CD14-positive monocyte (primary cell): ENCODE results near the gene IRGC. TPM values are rescaled to one million over a fixed set of nuclear protein-coding genes. Genes with fewer than 3 reads are reported as not detected.
A peak's percentile ranks its signal among the peaks of the same experiment; 100 is the strongest.

ENCODE experiments used
- DNase-seq, 3 donors: peaks; one replicate each; pipeline ENCODE4 v3.0.0-alpha.2; 2011 to 2022
- H2AFZ ChIP-seq: 2 replicates; pipeline ENCODE4 v1.6.0; 2012; ENCODE audit warnings: mild to moderate bottlenecking, low read depth, low read length, inconsistent platforms; ENCODE audit not compliant: insufficient read depth, poor library complexity, severe bottlenecking
- H3K27ac ChIP-seq, 2 donors: 1 replicate in 1 of 2; 2 replicates in 1 of 2; pipeline ENCODE4 v1.5.1; 2012 to 2013; ENCODE audit warnings: low read length in 2 of 2, control low read depth in 1 of 2, inconsistent platforms in 1 of 2, low read depth in 1 of 2, mild to moderate bottlenecking in 1 of 2
- H3K27me3 ChIP-seq, 2 donors: one replicate each; pipeline versions ENCODE4 v1.6.0 to v1.6.1; 2011 to 2013; ENCODE audit warnings: low read length in 2 of 2; ENCODE audit not compliant: control insufficient read depth in 2 of 2, insufficient read depth in 2 of 2
- H3K36me3 ChIP-seq, 2 donors: replicated peaks in 1 of 2; 1 replicate in 1 of 2; 2 replicates in 1 of 2; pipeline versions ENCODE4 v1.5.1 to v1.6.1; 2012 to 2013; ENCODE audit warnings: low read length in 2 of 2, control low read depth in 1 of 2, inconsistent platforms in 1 of 2, mild to moderate bottlenecking in 1 of 2; ENCODE audit not compliant: insufficient read depth in 2 of 2, control insufficient read depth in 1 of 2
- H3K4me1 ChIP-seq, 2 donors: 1 replicate in 1 of 2; 2 replicates in 1 of 2; pipeline versions ENCODE4 v1.5.1 to v1.6.1; 2012 to 2013; ENCODE audit warnings: low read length in 2 of 2, control low read depth in 1 of 2, inconsistent platforms in 1 of 2, mild to moderate bottlenecking in 1 of 2, moderate library complexity in 1 of 2; ENCODE audit not compliant: insufficient read depth in 2 of 2, control insufficient read depth in 1 of 2
- H3K4me2 ChIP-seq: replicated peaks from 2 replicates; pipeline ENCODE3; 2012; ENCODE audit warnings: low read length, moderate library complexity, mild to moderate bottlenecking; ENCODE audit not compliant: poor library complexity, severe bottlenecking; ENCODE audit errors: extremely low read depth
- H3K4me3 ChIP-seq, 3 experiments: fragments of 200-600 bp in 1 of 3; sonication (generic) in 1 of 3; replicated peaks in 1 of 3; 1 replicate in 2 of 3; 2 replicates in 1 of 3; pipeline ENCODE4 v1.5.1; 2011 to 2013; ENCODE audit warnings: low read length in 3 of 3, mild to moderate bottlenecking in 3 of 3, control low read depth in 2 of 3, low read depth in 2 of 3, inconsistent platforms in 1 of 3, moderate library complexity in 1 of 3
- H3K79me2 ChIP-seq: 2 replicates; pipeline ENCODE4 v1.6.0; 2012; ENCODE audit warnings: mild to moderate bottlenecking, control low read depth, inconsistent platforms, low read length, moderate library complexity; ENCODE audit not compliant: insufficient read depth
- H3K9ac ChIP-seq: 2 replicates; pipeline ENCODE4 v1.6.0; 2017; ENCODE audit warnings: low read length, mild to moderate bottlenecking; ENCODE audit not compliant: insufficient read depth, poor library complexity, severe bottlenecking
- H3K9me3 ChIP-seq, 2 donors: replicated peaks in 1 of 2; 1 replicate in 1 of 2; 2 replicates in 1 of 2; pipeline versions ENCODE4 v1.5.1 to v1.6.1; 2012 to 2013; ENCODE audit warnings: low read length in 2 of 2, control low read depth in 1 of 2; ENCODE audit not compliant: control insufficient read depth in 1 of 2, insufficient read depth in 1 of 2
- H4K20me1 ChIP-seq: 2 replicates; pipeline ENCODE4 v1.6.0; 2012; ENCODE audit warnings: mild to moderate bottlenecking, low read length, control low read depth, moderate library complexity; ENCODE audit not compliant: insufficient read depth
- H3K27ac Mint-ChIP-seq, 7 donors: one replicate each; pipeline ENCODE4 v1.8.0; 2020; ENCODE audit warnings: mild to moderate bottlenecking in 7 of 7, mixed read lengths in 7 of 7, moderate library complexity in 6 of 7, inconsistent platforms in 2 of 7
- H3K27me3 Mint-ChIP-seq, 3 donors: one replicate each; pipeline ENCODE4 v1.8.0; 2021 to 2022; ENCODE audit warnings: low read depth in 3 of 3, mild to moderate bottlenecking in 3 of 3, mixed read lengths in 3 of 3, moderate library complexity in 3 of 3, inconsistent platforms in 1 of 3
- H3K36me3 Mint-ChIP-seq, 2 donors: one replicate each; pipeline ENCODE4 v1.8.0; 2020; ENCODE audit warnings: mixed read lengths in 2 of 2, inconsistent platforms in 1 of 2, mild to moderate bottlenecking in 1 of 2
- H3K4me1 Mint-ChIP-seq: one replicate; pipeline ENCODE4 v1.8.0; 2020; ENCODE audit warnings: mild to moderate bottlenecking, mixed read lengths
- H3K4me3 Mint-ChIP-seq, 2 donors: one replicate each; pipeline ENCODE4 v1.8.0; 2020; ENCODE audit warnings: mild to moderate bottlenecking in 2 of 2, mixed read lengths in 2 of 2, moderate library complexity in 1 of 2
- H3K9me3 Mint-ChIP-seq, 7 donors: one replicate each; pipeline ENCODE4 v1.8.0; 2020 to 2022; ENCODE audit warnings: mixed read lengths in 7 of 7, mild to moderate bottlenecking in 6 of 7, moderate library complexity in 6 of 7, inconsistent platforms in 2 of 7
- CTCF ChIP-seq: fragments of 200-600 bp; IDR thresholded peaks from one replicate; pipeline ENCODE4 v1.8.0; 2022; ENCODE audit warnings: antibody characterized with exemption, mild to moderate bottlenecking
- WGBS: methylation state at CpG from one replicate; pipeline ENCODE4 v1.1.5; 2013; ENCODE audit warnings: missing lambda C conversion rate; ENCODE audit not compliant: insufficient coverage; 5-methylcytosine and 5-hydroxymethylcytosine counted together
- intact Hi-C, 2 donors: fragments of 100-400 bp; cut with micrococcal nuclease; formaldehyde crosslinking; loops; one replicate each; pipeline versions ENCODE4 v1.15.0 to v1.15.1; 2023
- polyA plus RNA-seq, 3 donors: library from polyadenylated mRNA; depleted of rRNA in 1 of 3; unstranded in 2 of 3; stranded (reverse) in 1 of 3; fragments of 300-500 nt in 2 of 3; fragments of >200 nt in 1 of 3; fragmentation: Illumina TruSeq in 2 of 3; gene quantifications; 1 replicate in 2 of 3; 2 replicates in 1 of 3; pipeline ENCODE4 v1.2.3, GENCODE V29; 2012 to 2021

Gene IRGC
- polyA plus RNA-seq, 3 donors = not detected

GRCh38 chr19:43752287-43752875, 36.5 kb downstream of the IRGC start:
- no peak overlapping the region for H3K4me2 ChIP-seq

GRCh38 chr19:43754253-43754502, 38.3 kb downstream of the IRGC start:
- peaks cover 61% of the 10 kb centered on the region for H3K4me1 Mint-ChIP-seq

More at GRCh38 chr19:43752287-43752875, 36.5 kb downstream of the IRGC start:
- H3K36me3 ChIP-seq = peaks cover 42 to 49% of the 10 kb centered on the region in 2 donors
- peaks cover 42 to 50% of the 10 kb centered on the region in 2 donors for H3K36me3 Mint-ChIP-seq
- peaks cover 24% of the 10 kb centered on the region for H4K20me1 ChIP-seq
- H3K9me3 Mint-ChIP-seq = peaks cover 0 to 2% (median 0%) of the 10 kb centered on the region in 7 donors
- DNase-seq = no peak
- no peaks in the 10 kb centered on the region for H3K27me3 ChIP-seq
- peaks cover 73% of the 10 kb centered on the region for H3K79me2 ChIP-seq
- H3K4me1 ChIP-seq = peaks cover 38 to 43% of the 10 kb centered on the region in 2 donors
- H3K9me3 ChIP-seq = no peaks in the 10 kb centered on the region
- H3K27ac Mint-ChIP-seq = peak overlapping the region in 4 of 7 donors; percentile 26 to 99 (median 92)
- intact Hi-C loops = no loop called here
- TF ChIP-seq CTCF = no peak
- WGBS = 89% methylated on average over 2 of the region's 6 CpGs
- no peak overlapping the region for H2AFZ ChIP-seq
- peaks cover 49% of the 10 kb centered on the region for H3K4me1 Mint-ChIP-seq
- peaks cover 0 to 2% (median 0%) of the 10 kb centered on the region in 3 donors for H3K27me3 Mint-ChIP-seq
- H3K4me3 ChIP-seq = no peak overlapping the region
- H3K27ac ChIP-seq = peak overlapping the region in 1 of 2 donors; percentile 45
- no peak overlapping the region for H3K9ac ChIP-seq
- H3K4me3 Mint-ChIP-seq = no peak overlapping the region

More at GRCh38 chr19:43754253-43754502, 38.3 kb downstream of the IRGC start:
- Histone ChIP-seq H4K20me1 (peaks cover 21% of the 10 kb centered on the region), H3K36me3 (peaks cover 24 to 31% of the 10 kb centered on the region in 2 donors), H3K4me3 (peak overlapping the region; percentile 55 to 89 (median 83)), H3K27ac (peak overlapping the region; percentile 96), H3K27me3 (no peaks in the 10 kb centered on the region), H3K9ac (peak overlapping the region; percentile 89), H2AFZ (peak overlapping the region; percentile 82), H3K9me3 (no peaks in the 10 kb centered on the region), H3K4me1 (peaks cover 48 to 55% of the 10 kb centered on the region in 2 donors), H3K4me2 (peak overlapping the region; percentile 99), H3K79me2 (peaks cover 67% of the 10 kb centered on the region)
- TF ChIP-seq CTCF = no peak
- DNase-seq = no peak
- peak overlapping the region; percentile 96 to 99 (median 98) for H3K27ac Mint-ChIP-seq
- H3K9me3 Mint-ChIP-seq = peaks cover 0 to 2% (median 0%) of the 10 kb centered on the region in 7 donors
- intact Hi-C loops = no loop called here
- H3K36me3 Mint-ChIP-seq = peaks cover 26 to 33% of the 10 kb centered on the region in 2 donors
- no peaks in the 10 kb centered on the region for H3K27me3 Mint-ChIP-seq
- under 1% methylated on average over 10 of the region's 11 CpGs for WGBS
- peak overlapping the region; percentile 93 to 94 for H3K4me3 Mint-ChIP-seq
